Loucy (cell line): Measurements from ENCODE around the gene MAML3.

ENCODE experiments used
- H2AFZ ChIP-seq: fragments of 200-600 bp; sonication (generic); 2 replicates; pipeline ENCODE4 v1.6.0; 2016; ENCODE audit warnings: antibody characterized with exemption, mild to moderate bottlenecking, low read length, moderate library complexity
- H3F3A ChIP-seq: fragments of 200-600 bp; 2 replicates; pipeline ENCODE4 v1.6.0; 2016; ENCODE audit warnings: antibody characterized with exemption, low read depth, mild to moderate bottlenecking
- H3K27me3 ChIP-seq: fragments of 200-600 bp; sonication (generic); 2 replicates; pipeline ENCODE4 v1.6.1; 2014; ENCODE audit warnings: low read length, mild to moderate bottlenecking; ENCODE audit not compliant: insufficient read depth, poor library complexity, severe bottlenecking
- H3K36me3 ChIP-seq: fragments of 200-600 bp; sonication (generic); 2 replicates; pipeline ENCODE4 v1.6.1; 2016; ENCODE audit warnings: low read length; ENCODE audit not compliant: insufficient read depth
- H3K4me1 ChIP-seq: fragments of 200-600 bp; sonication (generic); 2 replicates; pipeline ENCODE4 v1.5.1; 2014; ENCODE audit warnings: low read length, mild to moderate bottlenecking; ENCODE audit not compliant: insufficient read depth, poor library complexity, severe bottlenecking
- H3K4me2 ChIP-seq: fragments of 200-600 bp; sonication (generic); 2 replicates; pipeline ENCODE4 v1.6.0; 2014; ENCODE audit warnings: antibody characterized with exemption, low read length, low read depth, mild to moderate bottlenecking; ENCODE audit not compliant: poor library complexity, severe bottlenecking
- H3K4me3 ChIP-seq: fragments of 200-600 bp; sonication (generic); 2 replicates; pipeline ENCODE4 v1.5.1; 2014; ENCODE audit warnings: low read length, mild to moderate bottlenecking, mixed read lengths; ENCODE audit not compliant: poor library complexity, severe bottlenecking
- H3K79me2 ChIP-seq: fragments of 200-600 bp; sonication (generic); 2 replicates; pipeline ENCODE4 v1.6.1; 2014; ENCODE audit warnings: low read length; ENCODE audit not compliant: insufficient read depth
- H3K9ac ChIP-seq: fragments of 200-600 bp; sonication (generic); 2 replicates; pipeline ENCODE4 v1.6.0; 2014; ENCODE audit warnings: mild to moderate bottlenecking, low read depth, low read length, moderate library complexity; ENCODE audit not compliant: poor library complexity, severe bottlenecking
- H3K9me2 ChIP-seq: fragments of 200-600 bp; sonication (generic); replicated peaks from 2 replicates; pipeline ENCODE4 v1.6.1; 2016; ENCODE audit warnings: low read depth, low read length, mixed read lengths
- H3K9me3 ChIP-seq: fragments of 200-600 bp; sonication (generic); 2 replicates; pipeline ENCODE4 v1.6.1; 2014; ENCODE audit warnings: mild to moderate bottlenecking, antibody characterized with exemption, low read length, low read depth; ENCODE audit not compliant: insufficient read depth
- H4K20me1 ChIP-seq: fragments of 200-600 bp; sonication (generic); 2 replicates; pipeline ENCODE4 v1.6.0; 2014; ENCODE audit warnings: antibody characterized with exemption, low read length, mild to moderate bottlenecking; ENCODE audit not compliant: insufficient read depth, poor library complexity, severe bottlenecking
- CTCF ChIP-seq: fragments of 200-600 bp; sonication (generic); conservative IDR thresholded peaks from 2 replicates; pipeline ENCODE4 v1.5.1; 2014; ENCODE audit warnings: mild to moderate bottlenecking, antibody characterized with exemption, low read length
- EZH2phosphoT487 ChIP-seq: fragments of 200-600 bp; IDR thresholded peaks from 2 replicates; pipeline ENCODE4 v1.6.1; 2018; ENCODE audit warnings: antibody characterized with exemption, mild to moderate bottlenecking, moderate library complexity, borderline replicate concordance

Gene MAML3

GRCh38 chr4:139890816-139891215, 263.2 kb downstream of the MAML3 start:
- Histone ChIP-seq H2AFZ (no peak overlapping the region), H3K4me1 (peaks cover 8% of the 10 kb centered on the region)

GRCh38 chr4:139889901-139890300, 264.1 kb downstream of the MAML3 start:
- TF ChIP-seq CTCF (no peak), EZH2phosphoT487 (no peak)

More at GRCh38 chr4:139890816-139891215, 263.2 kb downstream of the MAML3 start:
- H3K27me3 ChIP-seq, result no peaks in the 10 kb centered on the region
- H3K4me2 ChIP-seq, result no peak overlapping the region
- no peak for TF ChIP-seq CTCF
- TF ChIP-seq EZH2phosphoT487, result no peak
- H3K9me3 ChIP-seq, result no peaks in the 10 kb centered on the region
- H3K79me2 ChIP-seq, result peaks cover 5% of the 10 kb centered on the region; the same call in 1 of the 2 replicates
- no peaks in the 10 kb centered on the region for H3K9me2 ChIP-seq
- H3K36me3 ChIP-seq, result peaks cover 30% of the 10 kb centered on the region; the same call in 1 of the 2 replicates
- H3F3A ChIP-seq, result no peaks in the 10 kb centered on the region
- no peak overlapping the region for H3K4me3 ChIP-seq
- no peaks in the 10 kb centered on the region for H4K20me1 ChIP-seq
- H3K9ac ChIP-seq, result no peak overlapping the region

GRCh38 chr4:139889264-139889663, 264.7 kb downstream of the MAML3 start:
- Histone ChIP-seq H3K4me2 (no peak overlapping the region), H3K4me1 (peaks cover 8% of the 10 kb centered on the region), H3K27me3 (no peaks in the 10 kb centered on the region), H3K9ac (no peak overlapping the region), H4K20me1 (no peaks in the 10 kb centered on the region), H3K9me3 (no peaks in the 10 kb centered on the region), H3K36me3 (peaks cover 30% of the 10 kb centered on the region; the same call in 1 of the 2 replicates), H3K79me2 (peaks cover 11% of the 10 kb centered on the region; the same call in 1 of the 2 replicates), H3K9me2 (no peaks in the 10 kb centered on the region), H3K4me3 (no peak overlapping the region), H2AFZ (no peak overlapping the region), H3F3A (no peaks in the 10 kb centered on the region)
- TF ChIP-seq EZH2phosphoT487, result no peak
- TF ChIP-seq CTCF, result no peak

More at GRCh38 chr4:139889901-139890300, 264.1 kb downstream of the MAML3 start:
- peaks cover 30% of the 10 kb centered on the region; the same call in 1 of the 2 replicates for H3K36me3 ChIP-seq
- no peaks in the 10 kb centered on the region for H3F3A ChIP-seq
- peaks cover 8% of the 10 kb centered on the region for H3K4me1 ChIP-seq
- H3K4me3 ChIP-seq, result no peak overlapping the region
- no peak overlapping the region for H3K4me2 ChIP-seq
- H3K9me2 ChIP-seq, result no peaks in the 10 kb centered on the region
- no peak overlapping the region for H2AFZ ChIP-seq
- no peaks in the 10 kb centered on the region for H3K27me3 ChIP-seq
- H4K20me1 ChIP-seq, result no peaks in the 10 kb centered on the region
- H3K9me3 ChIP-seq, result no peaks in the 10 kb centered on the region
- no peak overlapping the region for H3K9ac ChIP-seq
- H3K79me2 ChIP-seq, result peaks cover 5% of the 10 kb centered on the region; the same call in 1 of the 2 replicates
